Calu3 (cell line): Measurements from ENCODE around the gene INSYN2B. TPM values are rescaled to one million over a fixed set of nuclear protein-coding genes. Genes with fewer than 3 reads are reported as not detected.

Experiments
- BruUV-seq: library from RNA; stranded (reverse); fragments of 400-500 nt; replicated peaks from 2 replicates; lab custom pipeline; 2021; lab: Mats Ljungman, UMichigan
- CTCF ChIA-PET: fragments of 300-600 bp; sonication (Branson Sonifier 250); formaldehyde crosslinking; loops from one replicate; lab custom pipeline; 2022; ENCODE audit warnings: antibody characterized with exemption; lab: Charles Lee
- DNase-seq: peaks from one replicate; pipeline ENCODE4 v3.0.0; 2022
- H3K27ac Mint-ChIP-seq: one replicate; pipeline ENCODE4 v1.8.0; 2022; ENCODE audit warnings: mixed read lengths; ENCODE audit not compliant: unreplicated experiment
- H3K27me3 Mint-ChIP-seq: one replicate; pipeline ENCODE4 v1.8.0; 2022; ENCODE audit warnings: mixed read lengths; ENCODE audit not compliant: unreplicated experiment
- H3K36me3 Mint-ChIP-seq: one replicate; pipeline ENCODE4 v1.8.0; 2022; ENCODE audit warnings: mild to moderate bottlenecking, moderate library complexity, mixed read lengths; ENCODE audit not compliant: insufficient read depth, unreplicated experiment
- H3K4me1 Mint-ChIP-seq: one replicate; pipeline ENCODE4 v1.8.0; 2022; ENCODE audit warnings: mild to moderate bottlenecking, low read depth, mixed read lengths; ENCODE audit not compliant: unreplicated experiment
- H3K4me3 Mint-ChIP-seq: one replicate; pipeline ENCODE4 v1.8.0; 2022; ENCODE audit warnings: mild to moderate bottlenecking, low read depth, moderate library complexity, mixed read lengths; ENCODE audit not compliant: unreplicated experiment
- H3K9me3 Mint-ChIP-seq: one replicate; pipeline ENCODE4 v1.8.0; 2022; ENCODE audit warnings: low read depth, mixed read lengths; ENCODE audit not compliant: unreplicated experiment
- intact Hi-C: fragments of 100-400 bp; cut with micrococcal nuclease; formaldehyde crosslinking; loops from one replicate; pipeline ENCODE4 v1.10.0; 2022; ENCODE audit not compliant: unreplicated experiment
- total RNA-seq: library from RNA; stranded (reverse); gene quantifications from 2 replicates; pipeline ENCODE4 v1.2.3, GENCODE V29; 2022
- TF ChIP-seq, protein P1 (sequence below): fragments of 200-600 bp; IDR thresholded peaks from one replicate; pipeline ENCODE4 v1.8.0; 2022; ENCODE audit warnings: antibody characterized with exemption; ENCODE audit not compliant: unreplicated experiment

The INSYN2B gene
- total RNA-seq, 1 experiment from 2014 or later: not detected

GRCh38 chr5:169933616-169934015 lies 46.7 kb downstream of the INSYN2B start:
- Mint-ChIP-seq H3K4me1 (no peaks in the 10 kb centered on the region), H3K27ac (no peak overlapping the region), H3K36me3 (no peaks in the 10 kb centered on the region), H3K4me3 (no peak overlapping the region), H3K9me3 (no peaks in the 10 kb centered on the region), H3K27me3 (peaks cover 90% of the 10 kb centered on the region)
- no TSS peak for BruUV-seq
- no peak for DNase-seq
- intact Hi-C loops: no loop called here
- TF ChIP-seq, protein P1, sequence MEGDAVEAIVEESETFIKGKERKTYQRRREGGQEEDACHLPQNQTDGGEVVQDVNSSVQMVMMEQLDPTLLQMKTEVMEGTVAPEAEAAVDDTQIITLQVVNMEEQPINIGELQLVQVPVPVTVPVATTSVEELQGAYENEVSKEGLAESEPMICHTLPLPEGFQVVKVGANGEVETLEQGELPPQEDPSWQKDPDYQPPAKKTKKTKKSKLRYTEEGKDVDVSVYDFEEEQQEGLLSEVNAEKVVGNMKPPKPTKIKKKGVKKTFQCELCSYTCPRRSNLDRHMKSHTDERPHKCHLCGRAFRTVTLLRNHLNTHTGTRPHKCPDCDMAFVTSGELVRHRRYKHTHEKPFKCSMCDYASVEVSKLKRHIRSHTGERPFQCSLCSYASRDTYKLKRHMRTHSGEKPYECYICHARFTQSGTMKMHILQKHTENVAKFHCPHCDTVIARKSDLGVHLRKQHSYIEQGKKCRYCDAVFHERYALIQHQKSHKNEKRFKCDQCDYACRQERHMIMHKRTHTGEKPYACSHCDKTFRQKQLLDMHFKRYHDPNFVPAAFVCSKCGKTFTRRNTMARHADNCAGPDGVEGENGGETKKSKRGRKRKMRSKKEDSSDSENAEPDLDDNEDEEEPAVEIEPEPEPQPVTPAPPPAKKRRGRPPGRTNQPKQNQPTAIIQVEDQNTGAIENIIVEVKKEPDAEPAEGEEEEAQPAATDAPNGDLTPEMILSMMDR: no peak
- CTCF ChIA-PET: no interaction called here

DNA sequence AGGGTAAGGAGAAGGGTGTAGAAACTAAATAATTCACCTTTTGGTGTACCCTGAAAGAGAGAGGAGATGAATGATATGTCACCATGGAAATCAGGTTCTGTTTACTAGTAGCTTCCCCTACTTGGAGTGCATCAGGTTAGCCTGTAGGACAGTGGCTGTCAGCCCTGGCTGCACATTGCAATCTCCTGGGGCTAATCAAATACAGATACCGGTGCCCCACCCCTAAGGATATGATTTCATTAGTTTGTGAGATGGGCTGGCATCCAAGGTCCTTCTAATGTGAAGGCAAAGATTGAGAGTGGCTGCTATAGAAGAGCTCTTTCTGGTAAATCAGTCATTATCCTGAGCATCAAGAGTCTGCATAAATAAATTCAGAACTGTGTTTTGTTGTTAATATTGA lies 47.2 kb downstream of the INSYN2B start:
- Mint-ChIP-seq H3K4me1 (no peaks in the 10 kb centered on the region), H3K27ac (no peak overlapping the region), H3K9me3 (no peaks in the 10 kb centered on the region), H3K4me3 (no peak overlapping the region), H3K36me3 (no peaks in the 10 kb centered on the region), H3K27me3 (peaks cover 90% of the 10 kb centered on the region)
- CTCF ChIA-PET: no interaction called here
- TF ChIP-seq, protein P1: no peak
- intact Hi-C loops: no loop called here
- BruUV-seq: no TSS peak
- no peak for DNase-seq

- TF ChIP-seq, protein P1: no peak
- Mint-ChIP-seq H3K9me3 (no peaks in the 10 kb centered on the region), H3K27ac (no peak overlapping the region), H3K36me3 (no peaks in the 10 kb centered on the region), H3K4me3 (no peak overlapping the region), H3K4me1 (no peaks in the 10 kb centered on the region), H3K27me3 (peaks cover 71% of the 10 kb centered on the region)
- intact Hi-C loops: no loop called here
- CTCF ChIA-PET: no interaction called here
- BruUV-seq: no TSS peak
- no peak for DNase-seq
Measured at GRCh38 chr5:169923988-169924387, 56.3 kb downstream of the INSYN2B start.

DNA sequence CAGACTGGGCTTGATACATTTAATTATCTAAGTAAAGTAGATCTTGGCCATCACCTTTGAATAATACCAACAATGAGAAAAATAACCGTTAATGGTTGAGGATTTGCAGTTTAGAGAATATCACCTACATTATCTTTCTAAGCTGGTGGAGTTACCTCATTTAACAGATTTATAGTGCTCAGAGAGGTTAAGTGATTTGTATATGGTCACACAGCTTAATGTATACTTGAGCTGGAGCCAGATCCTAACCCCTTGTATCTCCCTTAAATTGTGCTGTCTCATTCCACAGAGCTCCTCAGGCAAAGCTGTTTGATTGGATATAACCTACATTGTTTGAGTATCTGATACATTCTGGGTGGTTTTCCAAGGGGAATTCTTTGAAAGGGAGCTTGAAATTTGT lies 57.8 kb downstream of the INSYN2B start:
- DNase-seq: no peak
- no TSS peak for BruUV-seq
- H3K27me3 Mint-ChIP-seq: peaks cover 55% of the 10 kb centered on the region
- H3K4me1 Mint-ChIP-seq: no peaks in the 10 kb centered on the region
- no peak overlapping the region for H3K4me3 Mint-ChIP-seq
- H3K27ac Mint-ChIP-seq: no peak overlapping the region
- intact Hi-C loops: no loop called here
- CTCF ChIA-PET: no interaction called here
- no peaks in the 10 kb centered on the region for H3K9me3 Mint-ChIP-seq
- H3K36me3 Mint-ChIP-seq: no peaks in the 10 kb centered on the region
- TF ChIP-seq, protein P1: no peak
